ENCODE measurements around the gene KPNA6.

DNA sequence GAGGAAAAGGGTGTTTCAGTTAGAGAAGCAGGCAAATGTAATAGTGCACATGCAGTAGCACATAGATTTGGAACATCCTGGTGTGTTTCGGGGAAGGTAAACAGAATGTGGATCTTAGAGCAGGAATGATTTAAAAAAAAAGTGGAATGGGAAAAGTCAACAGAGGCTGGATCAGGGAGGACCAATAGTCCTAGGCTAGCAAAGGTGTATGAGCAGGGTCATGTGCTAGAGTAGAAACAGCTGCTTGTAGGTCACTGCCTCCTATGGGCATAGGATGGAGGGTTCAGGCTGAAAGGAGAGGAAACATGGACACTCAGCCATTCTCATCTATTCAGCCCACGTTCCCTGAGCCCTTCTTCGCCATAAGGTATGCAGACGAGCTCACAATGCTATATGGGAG lies 3.7 kb upstream of the KPNA6 start:
- TF ChIP-seq POLR2A (IDR thresholded peaks at IDR 0.05; ENCODE audit: low read depth, low read length): no peak; the same call in 1 of the 2 replicates
- no peak for TF ChIP-seq YY1 (IDR thresholded peaks at IDR 0.05; ENCODE audit: low read depth, low read length)
- TF ChIP-seq TCF12 (IDR thresholded peaks at IDR 0.05; ENCODE audit: low read depth, low read length): no peak
- TF ChIP-seq, protein P1, sequence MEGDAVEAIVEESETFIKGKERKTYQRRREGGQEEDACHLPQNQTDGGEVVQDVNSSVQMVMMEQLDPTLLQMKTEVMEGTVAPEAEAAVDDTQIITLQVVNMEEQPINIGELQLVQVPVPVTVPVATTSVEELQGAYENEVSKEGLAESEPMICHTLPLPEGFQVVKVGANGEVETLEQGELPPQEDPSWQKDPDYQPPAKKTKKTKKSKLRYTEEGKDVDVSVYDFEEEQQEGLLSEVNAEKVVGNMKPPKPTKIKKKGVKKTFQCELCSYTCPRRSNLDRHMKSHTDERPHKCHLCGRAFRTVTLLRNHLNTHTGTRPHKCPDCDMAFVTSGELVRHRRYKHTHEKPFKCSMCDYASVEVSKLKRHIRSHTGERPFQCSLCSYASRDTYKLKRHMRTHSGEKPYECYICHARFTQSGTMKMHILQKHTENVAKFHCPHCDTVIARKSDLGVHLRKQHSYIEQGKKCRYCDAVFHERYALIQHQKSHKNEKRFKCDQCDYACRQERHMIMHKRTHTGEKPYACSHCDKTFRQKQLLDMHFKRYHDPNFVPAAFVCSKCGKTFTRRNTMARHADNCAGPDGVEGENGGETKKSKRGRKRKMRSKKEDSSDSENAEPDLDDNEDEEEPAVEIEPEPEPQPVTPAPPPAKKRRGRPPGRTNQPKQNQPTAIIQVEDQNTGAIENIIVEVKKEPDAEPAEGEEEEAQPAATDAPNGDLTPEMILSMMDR (IDR thresholded peaks at IDR 0.05 in 2 of 3, conservative IDR thresholded peaks at IDR 0.05 in 1 of 3; ENCODE audit: control insufficient read depth in 2 of 3, extremely low read depth in 1 of 3, insufficient read depth in 1 of 3, low read depth in 3 of 3, low read length in 3 of 3): no peak
- TF ChIP-seq POLR2AphosphoS5 (IDR thresholded peaks at IDR 0.05; ENCODE audit: low read length): no peak
